Hepatocyte (in vitro differentiated cells): ENCODE data around the gene SIGLEC1.

Experiments used
- EZH2 ChIP-seq: fragments of 200-600 bp; sonication (generic); IDR thresholded peaks from 2 replicates; pipeline ENCODE4 v1.6.1; 2016; ENCODE audit warnings: antibody characterized with exemption, mild to moderate bottlenecking, borderline replicate concordance
- EZH2phosphoT487 ChIP-seq: fragments of 200-600 bp; sonication (generic); IDR thresholded peaks from one replicate; pipeline ENCODE4 v1.6.1; 2018; ENCODE audit warnings: antibody characterized with exemption, mild to moderate bottlenecking, low read depth, moderate library complexity; ENCODE audit not compliant: unreplicated experiment, severe bottlenecking
- TF ChIP-seq, protein P1 (sequence below): fragments of 200-600 bp; sonication (generic); IDR thresholded peaks from 2 replicates; pipeline ENCODE4 v1.5.1; 2016; ENCODE audit warnings: antibody characterized with exemption, mild to moderate bottlenecking; ENCODE audit not compliant: poor library complexity

DNA sequence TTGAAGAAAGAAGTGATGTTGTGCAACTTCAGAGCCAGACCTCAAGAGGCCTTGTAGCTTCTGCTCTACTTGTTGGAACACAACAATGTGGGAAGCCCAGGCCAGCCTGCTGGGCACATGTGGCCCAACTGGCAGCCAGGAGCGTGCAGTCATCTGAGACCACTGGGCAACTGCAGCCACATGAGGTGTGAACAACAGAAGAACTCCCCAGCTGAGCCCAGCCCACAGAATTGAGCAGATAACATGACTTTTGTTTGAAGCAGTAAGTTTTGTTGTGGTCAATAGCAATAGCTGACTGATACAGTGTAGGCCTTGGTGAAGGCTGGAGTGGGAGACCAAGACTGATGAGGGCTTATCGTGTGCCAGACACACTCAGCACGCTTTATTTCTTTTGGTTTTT, 22.0 kb downstream of the SIGLEC1 start:
- TF ChIP-seq, protein P1, sequence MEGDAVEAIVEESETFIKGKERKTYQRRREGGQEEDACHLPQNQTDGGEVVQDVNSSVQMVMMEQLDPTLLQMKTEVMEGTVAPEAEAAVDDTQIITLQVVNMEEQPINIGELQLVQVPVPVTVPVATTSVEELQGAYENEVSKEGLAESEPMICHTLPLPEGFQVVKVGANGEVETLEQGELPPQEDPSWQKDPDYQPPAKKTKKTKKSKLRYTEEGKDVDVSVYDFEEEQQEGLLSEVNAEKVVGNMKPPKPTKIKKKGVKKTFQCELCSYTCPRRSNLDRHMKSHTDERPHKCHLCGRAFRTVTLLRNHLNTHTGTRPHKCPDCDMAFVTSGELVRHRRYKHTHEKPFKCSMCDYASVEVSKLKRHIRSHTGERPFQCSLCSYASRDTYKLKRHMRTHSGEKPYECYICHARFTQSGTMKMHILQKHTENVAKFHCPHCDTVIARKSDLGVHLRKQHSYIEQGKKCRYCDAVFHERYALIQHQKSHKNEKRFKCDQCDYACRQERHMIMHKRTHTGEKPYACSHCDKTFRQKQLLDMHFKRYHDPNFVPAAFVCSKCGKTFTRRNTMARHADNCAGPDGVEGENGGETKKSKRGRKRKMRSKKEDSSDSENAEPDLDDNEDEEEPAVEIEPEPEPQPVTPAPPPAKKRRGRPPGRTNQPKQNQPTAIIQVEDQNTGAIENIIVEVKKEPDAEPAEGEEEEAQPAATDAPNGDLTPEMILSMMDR: no peak
- TF ChIP-seq EZH2phosphoT487: no peak
- TF ChIP-seq EZH2: no peak
